Activated T-cell treated with anti-CD3 and anti-CD28 coated beads, Interleukin-2, amount 50 U/mL, for 48 hours (primary cell): ENCODE measurements around the gene PRSS36.

Source experiments
- DNase-seq, 2 experiments: peaks; one replicate each; pipeline ENCODE4 v3.0.0-alpha.2; 2020

PRSS36 gene

DNA sequence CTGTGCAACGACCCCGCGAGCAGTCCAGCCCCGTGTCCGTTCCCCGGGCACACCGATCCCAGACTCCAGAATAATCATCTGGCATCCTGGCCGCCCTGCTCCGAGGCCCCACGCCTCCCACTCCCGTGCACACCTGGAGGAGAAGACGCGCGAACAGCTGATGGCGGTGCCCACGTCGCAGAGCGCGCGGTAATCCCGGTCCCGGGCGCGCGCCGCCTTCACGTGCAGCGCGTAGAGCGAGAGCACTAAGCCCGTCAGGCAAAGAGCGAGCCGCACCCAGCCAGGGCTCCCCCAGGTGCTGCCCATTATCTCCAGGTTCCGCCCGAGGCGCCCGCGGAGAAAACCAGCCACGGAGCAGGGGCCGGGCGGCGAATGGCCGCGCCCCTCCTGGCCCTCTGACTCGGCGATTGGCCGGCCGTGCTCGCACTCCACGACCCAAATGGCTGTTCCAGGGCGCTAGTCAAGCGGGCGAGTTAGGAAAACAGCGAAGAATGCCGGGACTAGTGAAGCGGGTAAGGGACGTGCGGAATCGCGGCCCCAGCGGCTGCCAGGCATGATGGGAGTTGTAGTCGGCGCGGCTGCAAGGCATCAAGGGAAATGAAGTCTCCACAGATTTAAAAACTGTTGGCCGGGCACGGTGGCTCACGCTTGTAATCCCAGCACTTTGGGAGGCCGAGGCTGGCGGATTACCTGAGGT, 55.3 kb downstream of the PRSS36 start, which contains the start of gene VKORC1:
TSS of gene VKORC1 (minus strand) at position 374 of the 697 bp plus-strand sequence. CDS start at position 306, 68 bp downstream.
- DNase-seq, result peak; percentile 93 to 94

DNA sequence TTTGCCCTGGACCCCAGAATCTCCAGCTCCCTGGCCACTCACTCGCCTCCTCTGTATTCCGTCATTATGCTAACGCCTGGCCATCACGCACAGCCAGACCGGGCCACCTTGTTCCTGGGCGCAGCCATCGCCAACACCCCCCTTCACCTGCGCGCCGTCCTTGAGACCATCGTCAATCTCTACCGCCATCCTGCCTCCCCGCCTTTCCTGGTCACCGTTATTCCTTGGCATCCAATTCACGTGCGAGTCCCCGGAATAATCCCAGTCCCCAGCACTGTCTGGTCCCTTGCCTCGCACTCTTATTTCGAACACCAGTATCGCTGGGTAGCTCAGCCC, 55.8 kb downstream of the PRSS36 start:
- peak in 1 of 2 experiments; percentile 35 for DNase-seq

DNA sequence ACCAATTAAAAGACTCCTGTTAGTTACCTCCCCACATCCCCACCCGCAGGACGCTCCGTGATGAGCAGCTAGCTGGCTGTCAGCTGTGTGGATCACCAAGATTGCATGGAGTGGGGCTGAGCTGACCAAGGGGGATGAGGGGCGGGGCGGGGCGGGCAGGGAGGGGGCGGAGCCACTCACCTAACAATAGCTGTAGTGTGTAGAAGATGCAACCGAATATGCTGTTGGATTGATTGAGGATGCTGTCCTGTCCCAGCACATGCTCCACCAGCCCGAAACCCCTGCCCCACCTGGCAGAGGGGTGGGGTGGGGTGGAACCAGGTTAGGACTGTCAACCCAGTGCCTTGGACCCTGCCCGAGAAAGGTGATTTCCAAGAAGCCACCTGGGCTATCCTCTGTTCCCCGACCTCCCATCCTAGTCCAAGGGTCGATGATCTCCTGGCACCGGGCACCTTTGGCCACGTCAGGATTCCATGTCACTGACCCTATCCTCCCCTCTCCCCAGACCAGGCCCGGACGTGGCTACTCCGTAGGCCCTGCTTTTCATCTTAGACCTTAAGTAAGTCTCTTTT, 56.6 kb downstream of the PRSS36 start:
- DNase-seq, result no peak

DNA sequence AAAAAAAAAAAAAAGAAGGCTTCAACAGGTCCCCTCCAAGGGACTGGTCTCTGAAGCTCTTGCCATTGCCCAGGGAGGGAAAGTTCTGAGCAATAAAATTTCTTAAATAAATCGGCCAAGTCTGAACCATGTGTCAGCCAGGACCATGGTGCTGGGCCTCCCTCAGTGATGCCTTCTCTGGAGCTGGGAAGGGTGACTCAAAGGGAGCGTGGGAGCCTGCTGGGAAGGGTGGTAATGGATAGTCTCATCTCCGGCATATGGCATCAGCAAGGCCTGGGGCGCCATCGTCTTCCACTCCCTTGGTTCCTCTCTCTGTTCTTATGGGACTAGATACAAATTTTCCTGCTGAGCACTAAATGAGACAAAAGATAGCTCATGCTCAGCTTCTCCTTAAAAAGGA, 57.5 kb downstream of the PRSS36 start:
- DNase-seq, result no peak

DNA sequence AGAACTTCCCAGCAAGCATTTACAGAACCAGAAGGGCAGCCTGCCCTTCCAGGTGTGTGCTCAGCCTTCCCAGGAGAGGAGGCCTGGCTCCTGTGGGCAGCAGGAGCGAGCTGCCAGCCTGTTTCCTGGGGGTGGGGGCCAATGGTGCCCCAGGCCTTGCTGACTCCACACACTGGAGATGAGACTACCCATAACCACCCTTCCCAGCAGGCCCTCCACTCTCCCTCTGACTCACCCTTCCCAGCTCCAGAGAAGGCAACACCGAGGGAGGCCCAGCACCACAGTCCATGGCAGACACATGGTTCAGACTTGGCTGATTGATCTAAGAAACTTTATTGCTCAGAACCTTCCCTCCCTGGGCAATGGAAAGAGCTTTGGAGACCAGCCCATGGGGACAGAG, 59.3 kb downstream of the PRSS36 start:
- DNase-seq, result no peak

DNA sequence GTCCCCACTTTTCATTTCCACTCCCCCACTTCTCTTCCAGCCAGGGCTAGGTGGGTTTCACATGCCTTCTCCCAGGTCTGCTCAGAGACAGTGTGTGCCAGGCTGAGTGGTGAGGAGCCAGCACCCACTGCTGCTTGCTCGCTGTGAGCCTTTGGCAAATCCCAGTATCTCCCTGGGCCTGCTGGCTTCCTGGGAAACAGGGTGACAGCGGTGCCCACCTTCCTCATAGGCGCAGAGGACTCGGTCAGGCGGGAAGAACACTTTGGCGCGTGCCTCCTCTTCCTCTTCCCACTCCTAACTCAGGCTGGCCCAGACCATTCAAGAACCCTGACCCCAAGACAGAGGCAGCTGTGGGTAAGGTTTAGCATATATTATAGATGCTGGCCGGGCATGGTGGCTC, 60.7 kb downstream of the PRSS36 start:
- DNase-seq, result no peak
